ENCODE results near the gene TMEM201. TPM values are rescaled to one million over a fixed set of nuclear protein-coding genes. Genes with fewer than 3 reads are reported as not detected.

The TMEM201 gene
- total RNA-seq, 1 donor from 2014 or later: 12.0 TPM

DNA sequence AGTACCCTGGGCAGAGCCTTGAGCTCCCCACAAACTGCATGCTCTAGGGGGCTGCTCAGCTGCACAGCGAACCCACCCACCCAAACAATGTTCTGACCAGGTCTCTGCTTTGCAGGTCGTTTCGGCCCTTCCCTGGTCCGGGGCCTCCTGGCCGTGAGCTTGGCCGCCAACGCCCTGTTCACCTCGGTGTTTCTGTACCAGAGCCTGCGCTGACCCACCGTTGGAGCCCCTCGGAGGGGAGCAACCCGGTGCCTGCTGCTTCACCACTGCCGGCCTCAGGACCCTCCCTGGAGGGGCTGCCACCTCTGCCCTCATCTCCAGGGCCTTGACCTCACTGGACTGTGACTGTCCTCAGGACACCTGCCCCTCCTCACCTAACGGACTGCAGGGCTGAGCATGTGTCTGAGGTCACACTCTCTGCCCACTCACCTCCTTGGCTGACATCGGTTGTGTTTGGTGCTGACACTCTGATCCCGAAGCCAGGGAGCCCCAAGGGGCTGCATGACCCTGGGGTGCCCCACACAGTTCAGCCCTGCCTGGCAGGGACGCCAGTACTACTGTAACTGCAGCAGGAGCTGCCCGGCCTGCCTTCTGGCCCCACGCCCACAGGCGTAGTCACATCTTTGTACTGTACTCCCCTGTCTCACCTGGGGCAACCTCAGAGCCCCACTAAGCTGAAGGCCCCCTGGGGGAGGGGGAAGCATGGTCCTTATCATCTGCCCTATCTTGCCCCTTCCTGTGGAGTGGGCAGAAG lies 24.3 kb downstream of the TMEM201 start:
- DNase-seq (ENCODE audit: extremely low spot score in 2 of 2): no peak
- Histone ChIP-seq H3K9me3 (no peaks in the 10 kb centered on the region), H3K27me3 (no peaks in the 10 kb centered on the region), H3K36me3 (peaks cover 0 to 17% of the 10 kb centered on the region in 2 donors), H3K4me3 (no peak overlapping the region), H3K27ac (no peak overlapping the region), H3K4me1 (no peaks in the 10 kb centered on the region)
- intact Hi-C loops (cut with DNase I): no loop called here
- TF ChIP-seq POLR2A (IDR thresholded peaks at IDR 0.05) (no peak), POLR2AphosphoS5 (IDR thresholded peaks at IDR 0.05; ENCODE audit: insufficient read depth in 1 of 2, low read depth in 1 of 2) (no peak)
- TF ChIP-seq, protein P1, sequence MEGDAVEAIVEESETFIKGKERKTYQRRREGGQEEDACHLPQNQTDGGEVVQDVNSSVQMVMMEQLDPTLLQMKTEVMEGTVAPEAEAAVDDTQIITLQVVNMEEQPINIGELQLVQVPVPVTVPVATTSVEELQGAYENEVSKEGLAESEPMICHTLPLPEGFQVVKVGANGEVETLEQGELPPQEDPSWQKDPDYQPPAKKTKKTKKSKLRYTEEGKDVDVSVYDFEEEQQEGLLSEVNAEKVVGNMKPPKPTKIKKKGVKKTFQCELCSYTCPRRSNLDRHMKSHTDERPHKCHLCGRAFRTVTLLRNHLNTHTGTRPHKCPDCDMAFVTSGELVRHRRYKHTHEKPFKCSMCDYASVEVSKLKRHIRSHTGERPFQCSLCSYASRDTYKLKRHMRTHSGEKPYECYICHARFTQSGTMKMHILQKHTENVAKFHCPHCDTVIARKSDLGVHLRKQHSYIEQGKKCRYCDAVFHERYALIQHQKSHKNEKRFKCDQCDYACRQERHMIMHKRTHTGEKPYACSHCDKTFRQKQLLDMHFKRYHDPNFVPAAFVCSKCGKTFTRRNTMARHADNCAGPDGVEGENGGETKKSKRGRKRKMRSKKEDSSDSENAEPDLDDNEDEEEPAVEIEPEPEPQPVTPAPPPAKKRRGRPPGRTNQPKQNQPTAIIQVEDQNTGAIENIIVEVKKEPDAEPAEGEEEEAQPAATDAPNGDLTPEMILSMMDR (IDR thresholded peaks at IDR 0.05): no peak

DNA sequence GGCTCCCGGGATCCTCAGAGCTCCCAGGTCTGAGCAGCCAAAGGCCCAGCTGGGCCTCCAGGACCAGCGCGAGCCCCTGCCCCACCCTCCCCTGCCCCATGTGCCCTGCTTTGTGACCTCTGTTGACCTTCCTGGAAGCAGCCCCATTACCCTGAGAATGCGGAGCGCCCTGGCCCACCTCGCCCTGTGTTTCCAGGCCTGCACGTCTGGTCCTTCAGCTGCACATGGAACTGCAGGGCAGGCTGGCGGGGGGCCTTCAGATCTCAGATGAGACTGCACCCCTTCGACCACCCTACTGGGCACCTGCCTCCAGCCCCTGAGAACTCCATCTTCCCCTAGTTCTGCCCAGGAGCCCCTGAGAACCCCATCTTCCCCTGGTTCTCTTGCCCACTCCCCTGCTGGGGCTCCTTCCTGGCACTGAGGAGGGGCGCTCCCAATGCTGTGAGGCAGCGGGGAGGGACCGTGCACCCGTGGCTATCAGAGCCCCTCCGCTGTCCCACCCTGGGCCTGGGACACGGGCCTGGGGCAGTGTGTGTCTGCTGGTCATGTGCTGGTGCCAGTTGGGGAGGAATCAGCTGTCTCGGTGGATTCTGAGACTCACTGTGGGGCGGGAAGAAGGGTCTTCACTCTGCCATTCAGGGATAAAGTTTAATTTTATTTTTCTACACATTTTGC lies 25.1 kb downstream of the TMEM201 start:
- H3K36me3 ChIP-seq: peaks cover 0 to 17% of the 10 kb centered on the region in 2 donors

DNA sequence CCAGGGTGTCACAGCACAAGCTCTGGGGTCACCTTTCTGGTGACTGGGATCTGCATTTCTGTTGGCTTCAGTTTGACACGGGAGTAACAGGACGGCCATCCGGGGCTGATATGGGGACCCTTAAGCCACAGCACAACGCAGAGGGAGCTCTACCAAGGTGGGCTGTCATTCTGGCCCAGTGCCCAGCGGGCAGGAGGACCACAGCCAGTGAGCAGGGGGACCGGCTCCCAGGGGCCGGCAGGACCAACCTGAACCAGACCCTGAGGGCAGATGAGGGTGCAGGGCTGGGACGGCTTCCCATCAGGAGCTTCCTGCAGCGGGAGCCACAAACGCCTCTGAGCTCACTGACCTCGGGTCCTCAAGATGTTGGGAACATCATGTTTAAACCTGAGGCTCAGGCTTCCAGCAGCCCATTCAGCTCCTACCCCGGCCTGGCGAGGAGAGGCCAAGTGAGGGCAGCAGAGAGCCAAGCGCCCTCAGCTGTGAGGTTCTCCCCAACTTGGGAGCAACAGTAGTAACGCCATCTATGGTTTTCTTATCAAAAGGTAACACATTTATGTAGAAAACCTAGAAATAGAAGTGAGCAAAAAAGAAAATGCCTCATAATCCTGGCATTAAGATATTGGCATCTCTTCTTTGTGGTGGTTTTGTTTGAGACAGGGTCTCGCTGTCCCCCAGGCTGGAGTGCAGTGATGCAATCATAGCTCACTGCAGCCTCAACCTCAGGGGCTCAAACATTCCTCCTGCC lies 26.8 kb downstream of the TMEM201 start:
- intact Hi-C loops (cut with DNase I): no loop called here

More for the DNA sequence above, 25.1 kb downstream of the TMEM201 start:
- intact Hi-C loops (cut with DNase I): no loop called here
- Histone ChIP-seq H3K27me3 (no peaks in the 10 kb centered on the region), H3K27ac (no peak overlapping the region), H3K4me1 (no peaks in the 10 kb centered on the region), H3K9me3 (no peaks in the 10 kb centered on the region), H3K4me3 (no peak overlapping the region)
- TF ChIP-seq, protein P1 (IDR thresholded peaks at IDR 0.05): no peak
- TF ChIP-seq POLR2AphosphoS5 (IDR thresholded peaks at IDR 0.05; ENCODE audit: insufficient read depth in 1 of 2, low read depth in 1 of 2) (no peak), POLR2A (IDR thresholded peaks at IDR 0.05) (no peak)
- DNase-seq (ENCODE audit: extremely low spot score in 2 of 2): no peak

DNA sequence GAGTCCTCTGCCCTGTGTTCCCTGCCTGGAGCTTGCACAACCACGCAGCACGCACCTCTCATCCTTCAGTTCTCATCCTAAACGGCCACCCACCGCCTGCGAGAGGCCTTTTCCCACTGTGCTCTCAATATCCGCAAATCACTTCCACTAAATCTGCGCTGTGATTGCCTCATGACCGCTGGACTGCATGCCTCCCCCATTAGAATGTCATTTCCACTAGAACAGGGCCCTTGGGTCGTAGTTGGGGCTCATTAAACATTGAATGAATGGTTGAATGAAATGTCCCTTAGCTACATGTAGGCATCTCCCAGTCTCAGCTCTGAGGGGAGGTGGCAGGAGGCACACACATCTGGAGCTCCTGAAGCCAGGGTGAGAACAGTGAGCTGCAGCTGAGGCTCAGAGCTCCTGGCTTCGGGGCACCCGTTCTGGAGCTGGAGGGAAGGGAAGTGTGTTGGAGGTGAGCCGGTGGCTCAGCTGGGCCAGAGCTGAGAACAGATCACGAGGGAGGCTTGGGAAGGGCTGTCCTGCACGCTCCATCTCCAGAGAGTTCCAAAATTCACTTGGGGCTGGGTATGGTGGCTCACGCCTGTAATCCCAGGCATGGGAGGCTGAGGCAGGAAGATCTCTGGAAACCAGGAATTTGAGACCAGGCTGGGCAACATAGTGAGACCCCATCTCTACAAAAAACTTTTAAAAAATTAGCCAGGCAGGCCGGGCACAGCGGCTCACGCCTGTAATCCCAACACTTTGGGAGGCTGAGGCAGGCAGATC lies 30.4 kb downstream of the TMEM201 start:
- H3K27me3 ChIP-seq: no peaks in the 10 kb centered on the region
- H3K36me3 ChIP-seq: no peaks in the 10 kb centered on the region
- H3K9me3 ChIP-seq: no peaks in the 10 kb centered on the region
- intact Hi-C loops (cut with DNase I): no loop called here
- no peak overlapping the region for H3K4me3 ChIP-seq
- H3K4me1 ChIP-seq: no peaks in the 10 kb centered on the region
- TF ChIP-seq POLR2A (IDR thresholded peaks at IDR 0.05): no peak
- TF ChIP-seq POLR2AphosphoS5 (IDR thresholded peaks at IDR 0.05; ENCODE audit: insufficient read depth in 1 of 2, low read depth in 1 of 2): no peak
- TF ChIP-seq, protein P1 (IDR thresholded peaks at IDR 0.05): no peak
- DNase-seq (ENCODE audit: extremely low spot score in 2 of 2): no peak
- no peak overlapping the region for H3K27ac ChIP-seq

More for the DNA sequence above, 26.8 kb downstream of the TMEM201 start:
- no peaks in the 10 kb centered on the region for H3K4me1 ChIP-seq
- TF ChIP-seq, protein P1 (IDR thresholded peaks at IDR 0.05): peak in 1 of 3 experiments; percentile 6
- TF ChIP-seq POLR2A (IDR thresholded peaks at IDR 0.05): no peak
- no peaks in the 10 kb centered on the region for H3K9me3 ChIP-seq
- DNase-seq (ENCODE audit: extremely low spot score in 2 of 2): no peak
- H3K27ac ChIP-seq: no peak overlapping the region
- no peaks in the 10 kb centered on the region for H3K27me3 ChIP-seq
- peaks cover 0 to 10% of the 10 kb centered on the region in 2 donors for H3K36me3 ChIP-seq
- no peak overlapping the region for H3K4me3 ChIP-seq
